GM18526 (cell line): ENCODE data around the gene SDCCAG8.

ENCODE experiments used
- POLR2A ChIP-seq: IDR thresholded peaks from 3 replicates; pipeline ENCODE4 v1.6.1; 2011; ENCODE audit not compliant: insufficient read length; ENCODE audit errors: extremely low read depth

Gene SDCCAG8

DNA sequence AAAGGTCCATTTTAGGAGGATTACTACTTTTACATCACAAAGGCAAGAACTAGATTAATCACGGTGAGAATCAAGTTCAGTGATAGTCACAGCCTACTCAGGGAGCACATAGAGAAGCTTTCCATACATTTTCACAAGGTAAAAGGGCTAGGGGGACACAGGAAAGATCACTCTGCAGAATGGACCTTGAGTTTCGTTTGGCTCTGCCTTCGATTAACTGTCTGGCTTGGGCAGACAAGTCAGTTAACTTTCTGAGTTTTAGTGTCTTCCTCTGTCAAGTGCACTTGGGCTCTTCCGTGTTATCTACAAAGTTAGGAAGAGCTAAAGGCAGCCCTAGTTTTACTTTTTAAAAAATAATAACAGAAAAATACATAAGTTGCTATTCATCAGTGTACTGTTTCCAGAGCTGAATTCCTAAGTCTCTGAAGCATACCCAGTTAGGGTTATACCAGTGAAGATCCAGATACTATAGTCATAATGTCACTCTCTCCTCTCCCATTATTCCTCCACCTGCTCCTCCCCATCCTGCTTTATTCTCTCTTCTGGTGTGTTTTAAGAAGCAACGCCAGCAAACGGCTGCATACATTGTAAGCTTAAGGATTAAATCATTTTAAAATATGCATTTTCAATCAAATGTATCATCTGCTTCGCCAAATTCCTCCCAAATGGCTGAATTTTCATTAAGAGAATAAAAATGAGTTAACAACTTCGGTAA lies 2.5 kb upstream of the SDCCAG8 start:
- no peak for TF ChIP-seq POLR2A

GRCh38 chr1:243253926-243254232 lies 2.0 kb upstream of the SDCCAG8 start:
- TF ChIP-seq POLR2A, result no peak

DNA sequence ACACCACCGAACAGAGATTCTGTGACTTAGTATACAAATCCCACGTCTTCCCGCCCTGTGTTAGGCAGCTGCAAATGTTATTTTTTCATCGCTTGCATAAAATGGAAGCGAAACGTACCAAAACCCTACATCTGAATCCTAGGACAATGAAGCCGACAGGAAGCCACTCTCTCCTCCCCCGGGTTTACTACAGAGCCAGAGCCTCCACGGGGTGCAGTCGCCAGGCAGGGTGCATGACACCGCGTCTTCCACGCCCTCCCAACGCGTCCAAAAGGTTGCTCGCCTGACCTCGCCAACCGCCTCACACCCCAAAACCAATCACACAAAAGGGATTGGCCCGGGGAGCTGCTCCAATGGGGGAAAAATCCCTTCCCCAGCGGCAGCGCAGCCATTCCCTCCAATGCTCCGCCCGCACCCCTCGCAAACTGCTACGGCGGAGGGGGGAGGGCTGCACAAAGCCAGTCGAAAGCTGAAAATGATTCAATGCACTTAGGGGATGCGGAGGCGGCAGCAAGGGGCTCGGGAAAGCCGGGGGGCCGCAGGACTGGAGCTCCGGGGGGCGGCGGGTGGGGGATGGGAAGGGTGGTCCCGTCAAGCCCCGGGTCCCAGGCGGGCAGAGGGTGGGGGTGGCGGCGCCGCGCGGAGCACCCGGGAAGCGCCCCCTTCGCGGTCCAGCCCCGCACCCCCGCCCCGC lies 1.5 kb upstream of the SDCCAG8 start:
- no peak for TF ChIP-seq POLR2A

DNA sequence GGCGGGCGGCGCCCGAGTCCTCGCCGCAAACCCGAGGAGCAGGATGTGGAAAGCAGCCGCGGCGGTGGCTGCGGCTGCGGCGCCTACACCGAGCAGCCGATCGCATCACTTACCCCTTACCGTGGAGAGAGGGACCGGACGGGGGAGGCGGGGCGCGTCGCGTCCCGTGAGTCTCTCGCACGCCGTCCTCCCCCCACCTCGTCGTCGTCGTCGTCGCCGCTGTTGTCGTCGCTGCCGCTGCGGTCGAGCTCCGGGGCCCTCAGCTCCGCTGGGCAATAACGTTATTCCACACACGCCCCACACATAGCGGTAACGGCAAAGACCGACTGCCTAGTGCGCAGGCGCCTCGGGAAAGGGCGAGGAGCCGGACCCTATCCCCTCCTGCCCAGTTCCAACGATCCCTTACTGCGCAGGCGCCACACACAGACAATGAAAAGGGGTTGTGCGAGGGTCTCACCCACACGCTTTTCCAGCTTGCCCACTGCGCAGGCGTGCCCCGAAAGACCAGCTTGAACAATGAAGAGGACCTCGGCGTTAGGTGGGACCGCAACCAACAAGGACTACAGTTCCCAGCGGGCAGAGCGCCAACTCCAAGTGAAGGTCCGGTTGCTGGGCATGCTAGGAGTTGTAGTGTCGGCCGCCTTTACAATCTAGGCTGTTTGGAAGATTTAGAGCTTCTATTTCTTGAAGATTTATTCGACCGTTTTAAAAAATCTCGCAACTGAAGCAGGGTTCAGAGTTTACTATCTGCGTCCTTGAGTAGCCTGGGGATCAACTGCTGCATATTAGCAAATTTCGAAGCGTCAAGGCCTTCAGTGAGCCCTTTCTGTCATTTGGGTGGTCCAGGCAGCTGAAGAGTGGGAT lies 682 bp upstream of the SDCCAG8 start, which contains the start of gene CEP170:
TSS of gene CEP170 (minus strand) at position 355 of the 864 bp plus-strand sequence. CDS start 30,001 bp downstream, outside the sequence.
- TF ChIP-seq POLR2A, result peak; percentile 70

DNA sequence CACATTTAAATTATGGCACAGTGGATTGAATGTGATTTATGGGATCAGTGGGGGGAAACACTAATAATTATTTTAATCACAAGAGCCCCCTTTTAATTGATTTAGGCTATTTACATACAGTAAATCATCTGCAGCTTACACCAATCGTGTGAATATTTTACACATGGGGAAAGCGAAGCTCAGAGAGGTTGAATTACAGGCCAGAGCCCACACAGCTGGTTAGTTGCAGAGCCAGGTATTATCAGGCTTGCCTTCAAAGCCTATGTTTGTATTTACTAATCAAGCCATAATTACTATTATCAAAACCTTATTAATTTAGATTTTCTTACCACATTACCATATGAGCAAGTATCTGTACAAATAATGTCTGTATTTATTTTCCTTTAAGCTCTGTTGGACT lies 749 bp downstream of the SDCCAG8 start:
- no peak for TF ChIP-seq POLR2A

- no peak for TF ChIP-seq POLR2A
Measured at GRCh38 chr1:243257189-243257588, 1.3 kb downstream of the SDCCAG8 start.

GRCh38 chr1:243258731-243259130 lies 2.9 kb downstream of the SDCCAG8 start:
- no peak for TF ChIP-seq POLR2A

DNA sequence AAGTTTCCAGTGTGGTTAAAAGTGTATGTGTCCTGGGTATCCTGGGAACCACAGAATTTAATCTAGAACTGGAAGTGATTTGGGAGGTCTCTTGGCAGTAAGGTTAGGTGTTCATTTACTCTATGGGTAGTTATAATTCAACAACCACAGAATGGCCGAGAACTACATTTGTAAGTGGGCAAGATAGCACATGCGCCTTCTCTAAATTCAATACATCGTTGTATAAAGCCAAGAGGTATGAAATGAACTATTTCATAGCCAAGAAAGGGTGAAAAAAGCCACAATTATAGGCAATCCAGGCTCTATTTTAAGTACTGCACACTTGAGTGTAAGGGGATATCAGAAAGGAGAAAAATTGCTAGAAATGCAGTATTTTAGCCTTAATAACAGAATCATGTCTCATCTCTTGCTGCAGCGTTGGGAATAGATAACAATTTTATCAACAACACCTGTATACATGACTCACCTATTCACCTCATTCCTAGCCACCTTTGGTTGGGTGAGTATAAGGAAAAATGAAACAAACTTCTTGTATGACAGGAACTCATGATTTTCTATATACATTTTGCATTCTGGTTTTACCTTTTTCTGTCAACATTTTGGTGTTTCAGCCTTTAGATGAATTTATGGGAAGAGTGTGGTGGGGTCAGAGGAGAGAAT lies 4.5 kb downstream of the SDCCAG8 start:
- TF ChIP-seq POLR2A, result no peak

DNA sequence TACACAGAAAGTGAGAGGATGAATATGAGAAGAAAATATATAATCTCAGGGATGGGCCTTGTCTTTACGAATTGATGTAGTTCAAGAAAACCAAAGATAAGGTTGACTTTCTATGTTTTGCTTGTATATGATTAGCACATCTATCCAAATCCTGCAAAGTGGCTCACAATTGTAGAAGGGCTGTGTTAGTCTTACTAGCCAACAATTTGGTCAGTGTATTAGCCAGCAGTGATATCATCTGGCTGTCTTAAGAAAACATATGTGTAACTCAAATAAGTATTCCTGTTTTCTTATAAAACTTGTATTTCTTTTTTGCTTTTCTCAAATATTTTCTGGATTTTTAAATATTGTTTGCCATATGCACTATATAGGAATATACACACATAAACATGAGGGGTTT lies 5.5 kb downstream of the SDCCAG8 start:
- no peak for TF ChIP-seq POLR2A

DNA sequence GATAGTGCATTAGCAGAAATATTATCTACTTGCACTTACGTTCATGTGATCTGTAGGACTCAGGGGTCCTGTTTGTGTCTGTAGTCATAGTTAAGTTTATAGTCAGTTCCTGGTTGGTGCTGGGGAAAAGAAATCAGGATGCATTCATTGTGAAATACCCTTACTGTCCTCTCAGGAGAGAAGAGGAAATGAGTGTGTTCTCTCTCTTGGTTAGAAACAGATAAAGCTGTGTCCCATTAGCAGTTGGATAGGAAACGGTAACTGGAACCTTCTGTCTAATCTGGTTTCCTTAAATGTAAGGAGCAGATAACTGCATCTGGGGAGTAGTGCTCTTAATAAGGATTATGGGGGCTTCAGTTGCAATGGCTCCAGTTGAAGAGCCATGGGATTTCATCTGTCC lies 8.9 kb downstream of the SDCCAG8 start:
- TF ChIP-seq POLR2A, result no peak

- TF ChIP-seq POLR2A, result no peak
Measured at GRCh38 chr1:243266231-243266630, 10.4 kb downstream of the SDCCAG8 start.

DNA sequence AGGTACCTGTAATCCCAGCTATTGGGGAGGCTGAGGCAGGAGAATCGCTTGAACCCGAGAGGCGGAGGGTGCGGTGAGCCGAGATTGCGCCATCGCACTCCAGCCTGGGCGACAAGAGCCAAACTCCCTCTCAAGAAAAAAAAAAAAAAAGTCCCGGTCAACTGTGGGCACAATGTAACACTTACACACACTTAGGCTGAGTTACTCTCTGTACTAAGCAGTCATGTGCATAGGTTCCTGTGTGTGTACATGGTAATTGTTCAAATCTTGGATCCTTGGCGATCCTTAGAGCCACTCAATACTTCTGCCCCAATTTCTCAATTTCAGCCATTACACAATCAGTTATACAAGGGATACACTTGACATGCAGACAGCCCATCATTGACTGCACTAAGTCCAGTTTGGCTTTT lies 11.6 kb downstream of the SDCCAG8 start:
- no peak for TF ChIP-seq POLR2A

- TF ChIP-seq POLR2A, result no peak
Measured at GRCh38 chr1:243267914-243268653, 12.2 kb downstream of the SDCCAG8 start.

GRCh38 chr1:243268751-243269460 lies 13.1 kb downstream of the SDCCAG8 start:
- no peak for TF ChIP-seq POLR2A
